Renal cortical epithelial cell (primary cell): ENCODE measurements around the gene SLC10A1. TPM values are rescaled to one million over a fixed set of nuclear protein-coding genes. Genes with fewer than 3 reads are reported as not detected.

Experiments
- total RNA-seq: library from RNA; depleted of rRNA; stranded (reverse); fragments of >200 nt; gene quantifications from 2 replicates; pipeline ENCODE4 v1.2.3, GENCODE V29; 2014

Gene SLC10A1
- total RNA-seq, 1 donor from 2014 or later, result not detected

Other genes with a start within 250 kb of the SLC10A1 start
- gene CCDC177, start 222.4 kb downstream of the SLC10A1 start, total RNA-seq, result not detected in 2 replicates
- 20.8 and 34.2 TPM in 2 replicates for gene SUSD6, start 185.6 kb downstream of the SLC10A1 start, total RNA-seq
- 124 and 291 TPM in 2 replicates for gene SRSF5, start 30.1 kb downstream of the SLC10A1 start, total RNA-seq
- 0.10 TPM in 1 of 2 replicates, not detected in the other for gene SMOC1, start 82.2 kb upstream of the SLC10A1 start, total RNA-seq